H9 (cell line): ENCODE data around the gene ZNF79. TPM values are rescaled to one million over a fixed set of nuclear protein-coding genes. Genes with fewer than 3 reads are reported as not detected.

Experiments
- DNase-seq: peaks from one replicate; pipeline ENCODE4 v3.0.0-alpha.2; 2017
- H2AFZ ChIP-seq: one replicate; pipeline ENCODE4 v1.6.1; 2013; ENCODE audit warnings: mild to moderate bottlenecking, low read length, control low read depth, moderate library complexity
- H2AK5ac ChIP-seq: 2 replicates; pipeline ENCODE4 v1.6.1; 2013; ENCODE audit warnings: low read length, control low read depth, mixed read lengths; ENCODE audit not compliant: insufficient read length
- H2BK120ac ChIP-seq: one replicate; pipeline ENCODE4 v1.6.1; 2013; ENCODE audit warnings: low read depth, mild to moderate bottlenecking, low read length, control low read depth, inconsistent platforms; ENCODE audit not compliant: poor library complexity, severe bottlenecking
- H2BK12ac ChIP-seq: 2 replicates; pipeline ENCODE4 v1.6.1; 2013; ENCODE audit warnings: low read length, control low read depth, mixed read lengths, low read depth; ENCODE audit not compliant: insufficient read length
- H2BK15ac ChIP-seq: 2 replicates; pipeline ENCODE4 v1.6.1; 2013; ENCODE audit warnings: low read depth, low read length, control low read depth
- H2BK20ac ChIP-seq: one replicate; pipeline ENCODE4 v1.6.1; 2013; ENCODE audit warnings: low read depth, mild to moderate bottlenecking, low read length, control low read depth, inconsistent platforms; ENCODE audit not compliant: poor library complexity, severe bottlenecking
- H2BK5ac ChIP-seq: 2 replicates; pipeline ENCODE4 v1.6.1; 2013; ENCODE audit warnings: low read length, control low read depth, mixed read lengths; ENCODE audit not compliant: insufficient read length
- H3K14ac ChIP-seq: 2 replicates; pipeline ENCODE4 v1.6.1; 2013; ENCODE audit warnings: low read length, control low read depth; ENCODE audit not compliant: insufficient read depth
- H3K18ac ChIP-seq: 2 replicates; pipeline ENCODE4 v1.6.1; 2013; ENCODE audit warnings: low read depth, mild to moderate bottlenecking, mixed read lengths, low read length, control low read depth; ENCODE audit not compliant: insufficient read length
- H3K23ac ChIP-seq: 2 replicates; pipeline ENCODE4 v1.6.1; 2013; ENCODE audit warnings: low read length, control low read depth, mixed read lengths, low read depth; ENCODE audit not compliant: insufficient read length
- H3K23me2 ChIP-seq: 2 replicates; pipeline ENCODE4 v1.6.1; 2013; ENCODE audit warnings: low read depth, mild to moderate bottlenecking, mixed read lengths, low read length, control low read depth; ENCODE audit not compliant: insufficient read length, poor library complexity, severe bottlenecking
- H3K27ac ChIP-seq: 2 replicates; pipeline ENCODE4 v1.5.1; 2013; ENCODE audit warnings: low read length, control low read depth, mixed read lengths, low read depth; ENCODE audit not compliant: insufficient read length
- H3K27me3 ChIP-seq: 2 replicates; pipeline ENCODE4 v1.6.1; 2013; ENCODE audit warnings: low read length, control low read depth, inconsistent platforms; ENCODE audit not compliant: insufficient read depth
- H3K4ac ChIP-seq: 2 replicates; pipeline ENCODE4 v1.6.1; 2013; ENCODE audit warnings: low read depth, mild to moderate bottlenecking, control low read depth, inconsistent platforms, low read length, moderate library complexity
- H3K4me1 ChIP-seq: 2 replicates; pipeline ENCODE4 v1.6.1; 2013; ENCODE audit warnings: low read length, control low read depth, inconsistent platforms; ENCODE audit not compliant: insufficient read depth
- H3K4me2 ChIP-seq: 2 replicates; pipeline ENCODE4 v1.6.1; 2013; ENCODE audit warnings: low read length, control low read depth, mixed read lengths; ENCODE audit not compliant: insufficient read length, insufficient read depth
- H3K56ac ChIP-seq: 2 replicates; pipeline ENCODE4 v1.6.1; 2013; ENCODE audit warnings: low read depth, mild to moderate bottlenecking, mixed read lengths, low read length, control low read depth; ENCODE audit not compliant: insufficient read length
- H3K79me1 ChIP-seq: 2 replicates; pipeline ENCODE4 v1.6.1; 2013; ENCODE audit warnings: low read depth, mild to moderate bottlenecking, moderate library complexity, low read length, control low read depth, inconsistent platforms; ENCODE audit not compliant: insufficient read depth, poor library complexity, severe bottlenecking
- H3K79me2 ChIP-seq: 2 replicates; pipeline ENCODE4 v1.6.1; 2013; ENCODE audit warnings: low read length, control low read depth, inconsistent platforms; ENCODE audit not compliant: insufficient read depth
- H3K9ac ChIP-seq: 2 replicates; pipeline ENCODE4 v1.6.1; 2013; ENCODE audit warnings: low read length, control low read depth, mixed read lengths; ENCODE audit not compliant: insufficient read length; ENCODE audit errors: extremely low read depth
- H3K9me3 ChIP-seq: one replicate; pipeline ENCODE4 v1.6.1; 2013; ENCODE audit warnings: low read depth, low read length, inconsistent platforms; ENCODE audit not compliant: control insufficient read depth
- H3T11ph ChIP-seq: one replicate; pipeline ENCODE4 v1.6.1; 2013; ENCODE audit warnings: mild to moderate bottlenecking, low read length, control low read depth, inconsistent platforms
- H4K20me1 ChIP-seq: one replicate; pipeline ENCODE4 v1.6.1; 2013; ENCODE audit not compliant: control insufficient read depth, insufficient read length, insufficient read depth
- H4K5ac ChIP-seq: 2 replicates; pipeline ENCODE4 v1.6.1; 2013; ENCODE audit warnings: low read depth, mild to moderate bottlenecking, mixed read lengths, low read length, control low read depth; ENCODE audit not compliant: insufficient read length
- H4K8ac ChIP-seq: replicated peaks from 2 replicates; pipeline ENCODE4 v1.6.1; 2013; ENCODE audit warnings: low read length, control low read depth, mixed read lengths, low read depth; ENCODE audit not compliant: insufficient read length
- H4K91ac ChIP-seq: 2 replicates; pipeline ENCODE4 v1.6.1; 2013; ENCODE audit warnings: low read depth, mild to moderate bottlenecking, moderate library complexity, mixed read lengths, low read length, control low read depth; ENCODE audit not compliant: insufficient read length
- H3K27ac Mint-ChIP-seq, 3 experiments: 2 replicates in 2 of 3; 3 replicates in 1 of 3; pipeline ENCODE4 v1.8.0; 2020 to 2021; ENCODE audit warnings: mixed read lengths in 3 of 3, mild to moderate bottlenecking in 1 of 3, moderate library complexity in 1 of 3
- H3K27me3 Mint-ChIP-seq: 2 replicates; pipeline ENCODE4 v1.8.0; 2021; ENCODE audit warnings: low read depth, mild to moderate bottlenecking, moderate library complexity, mixed read lengths
- H3K36me3 Mint-ChIP-seq, 3 experiments: 2 replicates in 2 of 3; 3 replicates in 1 of 3; pipeline ENCODE4 v1.8.0; 2020 to 2021; ENCODE audit warnings: low read depth in 3 of 3, mixed read lengths in 3 of 3; ENCODE audit not compliant: insufficient read depth in 1 of 3
- H3K4me1 Mint-ChIP-seq, 2 experiments: 2 replicates each; pipeline ENCODE4 v1.8.0; 2020; ENCODE audit warnings: mixed read lengths in 2 of 2
- H3K4me3 Mint-ChIP-seq, 2 experiments: 2 replicates in 1 of 2; 3 replicates in 1 of 2; pipeline ENCODE4 v1.8.0; 2020 to 2021; ENCODE audit warnings: mild to moderate bottlenecking in 2 of 2, mixed read lengths in 2 of 2, moderate library complexity in 1 of 2
- H3K9me3 Mint-ChIP-seq, 2 experiments: 2 replicates in 1 of 2; 3 replicates in 1 of 2; pipeline ENCODE4 v1.8.0; 2020; ENCODE audit warnings: mild to moderate bottlenecking in 2 of 2, mixed read lengths in 2 of 2, moderate library complexity in 1 of 2
- CTCF ChIP-seq: fragments of 200-600 bp; sonication (generic); conservative IDR thresholded peaks from 3 replicates; pipeline ENCODE4 v1.8.0; 2021; ENCODE audit warnings: antibody characterized with exemption, mild to moderate bottlenecking
- WGBS: extraction: QIAGEN DNeasy Blood & Tissue Kit; methylation state at CpG from one replicate; pipeline ENCODE4 v1.1.7; 2013; ENCODE audit warnings: missing lambda C conversion rate, low lambda C conversion rate, mixed read lengths; ENCODE audit not compliant: insufficient read length; ENCODE audit errors: extremely low coverage; 5-methylcytosine and 5-hydroxymethylcytosine counted together
- total RNA-seq: library from RNA; stranded (reverse); gene quantifications from 2 replicates; pipeline ENCODE4 v1.2.1, GENCODE V29; 2021

Gene ZNF79
- total RNA-seq, 1 experiment from 2014 or later: 11.5 TPM

GRCh38 chr9:127482662-127483061 is 58.5 kb downstream of the ZNF79 start:
- Histone ChIP-seq H2BK20ac (no peak overlapping the region), H4K91ac (no peak overlapping the region), H3K23me2 (no peaks in the 10 kb centered on the region), H4K8ac (no peak overlapping the region), H3K9me3 (no peaks in the 10 kb centered on the region), H2BK15ac (no peak overlapping the region), H3K18ac (no peak overlapping the region), H2BK12ac (no peak overlapping the region), H3K4ac (no peak overlapping the region), H3K79me2 (no peaks in the 10 kb centered on the region), H3K9ac (no peak overlapping the region), H3K14ac (no peak overlapping the region), H2BK5ac (no peak overlapping the region), H2AFZ (no peak overlapping the region), H3K79me1 (no peaks in the 10 kb centered on the region), H3K23ac (no peak overlapping the region), H2BK120ac (no peak overlapping the region), H3K27ac (no peak overlapping the region), H4K5ac (no peak overlapping the region), H3T11ph (no peak overlapping the region), H3K4me1 (no peaks in the 10 kb centered on the region), H3K56ac (no peak overlapping the region), H4K20me1 (no peaks in the 10 kb centered on the region), H3K4me2 (no peak overlapping the region), H2AK5ac (no peak overlapping the region), H3K27me3 (no peaks in the 10 kb centered on the region)
- Mint-ChIP-seq H3K9me3 (no peaks in the 10 kb centered on the region), H3K4me3 (no peak overlapping the region), H3K36me3 (peaks cover 6 to 50% (median 36%) of the 10 kb centered on the region in 3 experiments; a peak in 6 of 7 replicates), H3K27me3 (no peaks in the 10 kb centered on the region), H3K4me1 (no peaks in the 10 kb centered on the region), H3K27ac (no peak overlapping the region)
- TF ChIP-seq CTCF: no peak
- no peak for DNase-seq
- no CpG with 5 or more reads among the region's 9 CpGs for WGBS
